ENCODE data around the gene NKX2-2.

The NKX2-2 gene

GRCh38 chr20:21520702-21521595 lies 7.1 kb upstream of the NKX2-2 start (continued):
- no peak for TF ChIP-seq ZNF560 (tag by site-specific recombination; IDR thresholded peaks at IDR 0.05; ENCODE audit: borderline replicate concordance)
- no peak for TF ChIP-seq ZNF645 (tag by site-specific recombination; IDR thresholded peaks at IDR 0.05)
- TF ChIP-seq ZNF311 (tag by site-specific recombination; IDR thresholded peaks at IDR 0.05; ENCODE audit: borderline replicate concordance) = no peak
- TF ChIP-seq ZFP69B (tag by site-specific recombination; IDR thresholded peaks at IDR 0.05) = peak; percentile 59; the same call in 1 of the 2 replicates
- no peak for TF ChIP-seq ZNF280C (tag by site-specific recombination; IDR thresholded peaks at IDR 0.05)
- no peak for TF ChIP-seq ZNF16 (tag by site-specific recombination; IDR thresholded peaks at IDR 0.05; ENCODE audit: low read depth)
- TF ChIP-seq REST (tag by site-specific recombination; IDR thresholded peaks at IDR 0.05) = no peak
- TF ChIP-seq ZNF514 (tag by site-specific recombination; IDR thresholded peaks at IDR 0.05) = no peak
- TF ChIP-seq REPIN1 (tag by site-specific recombination; IDR thresholded peaks at IDR 0.05; ENCODE audit: low read depth) = no peak
- TF ChIP-seq ZNF239 (tag by site-specific recombination; IDR thresholded peaks at IDR 0.05) = no peak
- TF ChIP-seq ZNF335 (tag by site-specific recombination; conservative IDR thresholded peaks at IDR 0.05) = no peak; the same call in 1 of the 2 replicates
- no peak for TF ChIP-seq ZNF776 (tag by site-specific recombination; IDR thresholded peaks at IDR 0.05; ENCODE audit: borderline replicate concordance)
- TF ChIP-seq ZBTB8A (tag by site-specific recombination; IDR thresholded peaks at IDR 0.05) = peak; percentile 7; the same call in 1 of the 2 replicates
- TF ChIP-seq GLI4 (tag by site-specific recombination; IDR thresholded peaks at IDR 0.05) = no peak
- TF ChIP-seq PRDM10 (tag by site-specific recombination; IDR thresholded peaks at IDR 0.05) = no peak
- no peak for TF ChIP-seq ZNF302 (tag by site-specific recombination; IDR thresholded peaks at IDR 0.05; ENCODE audit: low read depth)
- no peak for TF ChIP-seq ZNF211 (tag by site-specific recombination; IDR thresholded peaks at IDR 0.05; ENCODE audit: low read depth)
- TF ChIP-seq ZNF121 (tag by site-specific recombination; IDR thresholded peaks at IDR 0.05) = no peak
- TF ChIP-seq ZBTB7A (tag by site-specific recombination; IDR thresholded peaks at IDR 0.05; ENCODE audit: low read depth) = 0 out of 2 replicates have a peak, but pooled peaks have one; percentile 36
- no peak for TF ChIP-seq ZNF433 (tag by site-specific recombination; IDR thresholded peaks at IDR 0.05; ENCODE audit: low read depth)
- no peak for TF ChIP-seq ZNF473 (tag by site-specific recombination; IDR thresholded peaks at IDR 0.05)
- TF ChIP-seq GLI2 (tag by site-specific recombination; IDR thresholded peaks at IDR 0.05; ENCODE audit: borderline replicate concordance, low read depth) = no peak
- TF ChIP-seq YY1 (tag by site-specific recombination; IDR thresholded peaks at IDR 0.05) = no peak
- TF ChIP-seq CTCF (tag by site-specific recombination; IDR thresholded peaks at IDR 0.05) = peak; percentile 94
- no peak for TF ChIP-seq MYNN (tag by site-specific recombination; IDR thresholded peaks at IDR 0.05; ENCODE audit: borderline replicate concordance)
- no peak for TF ChIP-seq ZNF37A (tag by site-specific recombination; IDR thresholded peaks at IDR 0.05)
- peak; percentile 63 for TF ChIP-seq EGR2 (tag by site-specific recombination; IDR thresholded peaks at IDR 0.05; ENCODE audit: low read depth)
